CD1c-positive myeloid dendritic cell (primary cell): ENCODE data around the gene BRSK1.

Experiments used
- DNase-seq: peaks from one replicate; pipeline ENCODE4 v3.0.0-alpha.2; 2016; ENCODE audit errors: extremely low spot score

BRSK1 gene

DNA sequence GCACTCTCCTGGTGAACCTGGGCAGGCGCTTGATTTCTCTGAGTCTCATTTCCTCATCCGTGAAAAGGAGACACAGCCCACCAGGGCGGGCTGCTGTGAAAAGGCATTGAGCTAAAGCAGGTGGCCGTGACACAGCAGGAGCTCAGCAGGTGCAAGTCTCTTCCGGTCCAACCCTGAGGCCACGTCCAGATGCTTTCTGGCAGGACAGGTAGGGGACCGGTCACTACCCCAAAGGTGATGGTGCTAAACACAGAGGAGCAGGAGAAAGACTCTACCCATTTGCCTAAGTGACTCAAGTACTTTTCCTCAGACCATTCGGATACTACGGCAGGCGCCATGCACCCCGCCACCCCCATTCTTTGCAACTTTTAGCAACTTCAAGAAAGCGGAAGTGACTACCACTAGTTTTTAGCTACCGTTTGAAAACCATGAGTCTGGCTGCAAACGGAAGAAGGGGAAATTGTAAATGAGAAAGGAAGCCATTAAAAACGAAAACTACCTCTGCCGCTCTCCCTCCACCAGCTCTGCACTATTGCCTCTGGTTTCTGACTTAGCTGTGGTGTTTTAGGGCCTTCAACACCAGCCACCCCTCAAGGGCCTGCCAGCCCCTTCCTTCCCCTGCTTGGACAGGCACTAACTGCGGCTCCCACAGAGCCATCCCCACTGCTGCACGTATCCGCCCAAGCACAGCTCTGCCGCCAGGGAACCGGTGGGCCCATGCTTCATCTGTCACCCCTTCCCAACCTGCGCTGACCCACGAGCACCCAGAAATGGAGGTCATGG is 29.8 kb upstream of the BRSK1 start:
- DNase-seq: peak; percentile 89

DNA sequence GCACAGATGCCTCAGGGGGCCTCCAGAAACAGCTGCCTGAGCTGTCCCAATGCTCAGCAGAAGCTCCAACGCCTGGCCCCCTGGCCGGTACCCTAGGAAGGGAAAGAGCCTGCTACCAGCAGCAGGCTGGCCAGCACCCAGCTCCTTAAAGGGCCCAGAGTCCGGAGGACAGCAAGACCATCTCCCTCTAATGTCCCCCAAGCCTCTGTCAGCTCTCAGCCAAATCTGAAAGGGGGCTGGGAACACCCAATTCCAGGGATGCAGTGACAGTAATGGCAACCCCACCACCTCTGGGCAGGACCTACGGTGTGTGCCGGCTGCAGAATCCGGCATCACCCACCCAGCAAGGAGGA is 29.2 kb upstream of the BRSK1 start:
- DNase-seq: peak; percentile 1

DNA sequence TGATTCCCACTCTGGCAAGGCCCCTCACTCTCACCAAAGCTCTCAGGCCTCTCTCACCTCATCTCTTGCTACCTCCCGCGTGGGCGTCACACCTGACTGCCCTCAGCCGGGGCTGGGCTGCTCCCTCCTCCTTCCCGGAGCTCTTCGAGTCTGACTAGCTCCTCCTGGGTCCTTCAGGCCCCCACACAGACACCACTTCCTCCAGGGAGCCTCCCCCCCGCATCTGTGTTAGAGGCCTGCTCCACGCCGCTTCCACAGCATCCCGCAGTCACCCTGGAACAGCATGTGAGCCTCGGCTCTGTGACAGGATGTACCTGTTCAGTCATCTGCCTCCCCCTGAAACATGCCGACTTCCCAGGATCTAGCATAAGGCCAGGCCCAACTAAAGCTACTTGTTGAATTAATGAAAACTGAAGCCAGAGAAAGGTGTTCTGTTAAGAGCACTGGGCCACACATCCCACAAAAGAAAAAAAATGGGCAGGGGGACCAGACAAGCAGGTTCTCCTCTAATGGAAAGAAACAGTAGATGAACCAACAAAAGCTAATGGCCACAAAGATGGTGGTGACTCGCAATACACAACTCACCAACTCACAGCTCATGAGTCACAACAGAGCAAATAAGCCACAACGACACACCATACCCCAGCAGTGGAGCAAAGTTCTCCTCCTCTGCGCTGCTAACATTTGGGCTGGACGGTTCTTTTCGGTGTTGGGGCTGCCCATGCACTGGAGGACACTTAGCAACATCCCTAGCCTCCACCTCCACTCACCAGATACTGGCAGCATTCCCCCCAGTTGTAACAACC is 28.0 kb upstream of the BRSK1 start:
- peak; percentile 41 for DNase-seq

- DNase-seq: peak; percentile 11
Observed at GRCh38 chr19:55256562-55257460, 27.0 kb upstream of the BRSK1 start.

DNA sequence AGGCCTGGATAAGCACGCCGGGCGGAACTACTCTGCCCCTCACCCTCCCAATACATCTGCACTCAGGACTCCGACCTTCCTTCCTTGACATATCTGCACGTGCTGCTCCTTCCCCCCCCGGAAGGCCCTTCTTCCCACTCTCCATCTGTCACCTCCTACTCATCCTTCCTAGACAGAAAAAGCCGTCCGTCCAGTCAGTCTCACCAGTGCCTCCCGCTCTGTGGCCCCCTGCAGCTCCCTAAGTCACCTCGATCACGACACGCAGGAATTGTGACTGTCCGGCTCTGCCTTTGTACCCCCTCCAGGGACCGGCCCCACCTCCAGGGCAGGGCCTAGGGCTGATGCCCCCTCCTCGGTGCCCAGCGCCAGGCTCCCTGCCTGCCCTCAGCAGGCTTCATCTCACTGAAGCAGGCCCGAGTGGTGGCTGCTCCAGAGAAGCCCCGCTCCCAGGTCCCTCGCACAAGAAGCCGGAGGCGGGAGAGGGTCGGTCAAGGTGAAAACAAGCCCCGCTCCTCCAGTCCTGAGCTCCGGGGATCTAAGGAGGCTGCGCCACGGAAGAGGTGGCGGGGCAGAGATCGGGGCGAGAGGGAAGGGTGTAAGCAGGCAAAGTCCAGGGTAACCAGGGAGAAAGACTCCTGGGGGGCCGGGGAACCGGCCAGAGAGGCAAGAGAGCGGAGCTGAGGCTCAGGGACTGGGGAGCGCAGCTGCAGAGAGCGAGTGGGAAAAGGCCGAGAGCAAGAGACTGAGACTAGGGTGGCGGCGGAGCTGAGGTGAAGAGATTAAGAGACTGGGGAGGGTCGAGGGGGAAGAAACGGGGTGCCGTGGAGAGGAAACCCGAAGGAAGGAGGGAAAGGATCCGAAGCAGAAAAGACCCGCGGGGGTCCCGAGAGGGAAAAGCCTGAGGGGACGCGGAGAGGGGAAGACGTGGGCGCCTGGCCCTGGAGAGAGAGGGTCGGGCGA is 26.1 kb upstream of the BRSK1 start:
- peak; percentile 46 for DNase-seq

DNA sequence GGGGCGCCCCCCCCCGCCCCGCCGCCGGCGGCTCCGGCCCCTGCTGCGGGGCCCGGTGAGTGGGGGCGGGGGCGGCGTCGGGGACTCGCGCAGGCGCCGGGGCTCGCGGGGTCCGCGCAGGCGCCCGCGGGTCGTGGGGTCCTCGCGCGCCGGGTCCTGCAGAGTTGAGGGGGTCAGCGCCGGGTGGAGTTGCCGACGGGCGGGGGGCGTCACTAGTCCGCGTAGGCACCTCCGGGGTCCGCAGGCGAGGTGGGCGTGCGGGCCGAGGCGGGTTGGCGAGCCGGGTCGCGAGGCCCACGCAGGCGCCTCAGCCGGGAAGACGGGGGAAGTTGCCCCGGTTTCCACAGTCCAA is 25.3 kb upstream of the BRSK1 start:
- DNase-seq: peak; percentile 31

DNA sequence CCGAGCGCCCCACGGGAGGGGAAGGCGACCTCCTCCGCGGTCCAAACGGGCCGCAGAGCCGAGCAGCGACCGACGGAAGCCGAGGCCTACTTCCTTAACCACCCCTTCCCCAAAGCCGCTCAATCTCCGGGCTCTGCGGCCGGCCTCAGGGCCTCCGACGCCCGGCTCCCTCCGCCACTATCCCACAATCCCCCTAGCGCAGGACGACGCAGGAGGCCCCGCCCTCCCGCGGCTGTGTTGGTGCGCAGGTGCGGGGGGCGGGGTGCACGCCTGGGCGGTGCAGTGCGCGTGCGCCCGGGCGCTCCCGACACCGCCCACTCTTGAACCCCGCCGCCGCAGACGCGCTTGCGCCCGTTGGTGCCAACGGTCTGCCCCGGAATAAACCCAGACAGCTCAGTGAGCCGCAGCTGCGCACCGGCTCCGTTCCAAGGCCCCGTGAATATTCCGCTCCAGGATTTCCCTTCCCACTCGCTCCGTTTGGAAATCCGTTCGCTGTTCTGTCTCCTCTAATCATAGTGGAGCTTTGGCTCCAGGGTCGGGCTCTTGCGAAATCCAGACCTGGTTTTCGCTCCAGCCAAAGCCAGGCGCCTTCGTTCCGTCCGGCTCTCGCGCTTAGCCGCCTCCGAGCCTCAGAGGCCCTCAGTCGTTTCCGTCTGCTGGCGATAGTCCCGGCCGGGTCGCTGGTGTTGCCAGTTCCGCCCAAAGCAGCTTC is 24.8 kb upstream of the BRSK1 start, which contains the start of gene PPP6R1:
TSS of gene PPP6R1 (minus strand) at position 190 of the 712 bp plus-strand sequence. CDS start 11,914 bp downstream, outside the sequence.
- peak; percentile 97 for DNase-seq

DNA sequence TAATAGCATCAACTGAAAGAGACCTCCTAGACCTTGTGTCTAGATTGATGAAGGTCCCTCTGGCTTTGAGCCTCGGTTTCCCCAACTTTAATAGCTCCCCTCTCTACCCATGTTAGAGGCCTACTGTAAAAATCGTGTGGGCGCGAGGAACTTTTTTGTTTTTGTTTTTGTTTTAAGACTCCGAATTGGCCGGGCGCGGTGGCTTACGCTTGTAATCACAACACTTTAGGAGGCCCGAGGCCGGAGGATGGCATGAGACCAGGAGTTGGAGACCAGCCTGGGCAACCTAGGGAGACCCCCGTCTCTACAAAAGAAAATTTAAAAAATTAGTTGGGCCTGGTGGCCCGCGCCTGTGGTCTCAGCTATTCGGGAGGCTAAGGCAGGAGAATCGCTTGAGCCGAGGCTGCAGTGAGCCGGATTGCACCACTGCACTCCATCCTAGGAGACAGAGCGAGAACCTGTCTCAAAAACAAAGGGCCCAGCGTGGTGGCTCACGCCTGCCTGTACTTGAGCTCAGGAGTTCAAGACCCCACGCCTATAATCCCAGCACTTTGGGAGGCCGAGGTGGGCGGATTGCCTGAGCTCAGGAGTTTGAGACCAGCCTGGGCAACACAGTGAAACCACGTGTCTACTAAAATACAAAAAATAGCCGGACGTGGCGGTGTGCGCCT is 24.1 kb upstream of the BRSK1 start:
- DNase-seq: no peak

DNA sequence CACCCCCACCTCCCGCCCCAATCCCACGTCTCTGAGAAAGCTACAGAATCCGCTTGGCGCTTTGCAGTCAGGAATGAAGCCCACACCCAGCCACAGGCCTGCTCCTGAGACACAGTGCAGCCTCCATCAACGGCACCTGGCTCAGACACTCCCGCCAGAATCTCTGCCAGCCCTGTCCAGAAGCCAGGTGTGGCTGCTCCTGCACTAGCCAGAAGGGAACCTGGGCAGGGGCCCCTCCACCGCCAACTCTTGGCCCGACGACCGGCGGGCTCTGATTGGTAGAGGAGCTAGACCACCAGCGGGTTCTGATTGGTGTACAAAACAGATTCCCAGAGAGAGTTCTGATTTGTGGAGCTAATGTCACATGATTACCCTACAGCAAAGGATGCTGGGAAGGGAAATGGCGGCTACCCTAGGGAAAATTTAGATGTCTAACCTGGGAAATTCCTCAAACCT is 22.1 kb upstream of the BRSK1 start:
- DNase-seq: no peak

- no peak for DNase-seq
Observed at GRCh38 chr19:55262359-55262758, 21.4 kb upstream of the BRSK1 start.

DNA sequence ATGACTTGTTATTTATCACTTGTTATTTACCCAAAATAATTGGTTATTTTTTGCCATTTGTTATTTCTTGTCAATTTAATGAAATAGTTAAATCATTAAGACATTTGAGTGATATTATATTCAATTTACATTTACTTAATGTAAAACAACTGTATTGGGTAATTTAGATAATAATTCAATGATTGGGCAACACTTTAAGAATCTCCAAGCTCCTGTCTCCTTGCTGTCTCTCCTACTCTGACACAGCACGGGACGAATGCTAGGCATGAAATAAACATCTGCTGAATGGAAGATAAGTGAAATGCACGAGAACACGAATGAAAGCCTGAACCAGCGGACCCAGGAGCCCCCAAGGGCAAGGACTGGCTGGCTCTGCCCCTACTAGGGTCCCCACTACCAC is 19.3 kb upstream of the BRSK1 start:
- DNase-seq: no peak

DNA sequence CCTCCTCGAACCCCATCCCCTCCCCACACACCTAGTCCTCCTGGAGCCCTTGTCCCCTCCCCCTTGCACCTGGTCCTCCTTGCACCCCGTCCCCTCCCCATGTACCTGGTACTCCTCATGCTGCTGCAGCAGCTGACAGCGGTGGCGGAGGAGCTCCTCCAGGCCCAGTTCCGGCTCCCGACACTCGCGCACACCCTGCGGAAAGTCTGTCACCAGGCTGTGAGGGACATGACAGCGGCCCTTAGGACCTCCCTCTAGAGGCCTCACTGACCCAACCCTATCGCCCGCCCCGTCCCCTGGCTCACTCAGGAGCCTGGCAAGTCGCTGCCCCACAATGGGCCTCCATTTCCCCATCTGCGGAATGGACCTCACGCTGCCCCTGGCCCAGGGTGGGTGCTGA is 18.6 kb upstream of the BRSK1 start:
- no peak for DNase-seq

DNA sequence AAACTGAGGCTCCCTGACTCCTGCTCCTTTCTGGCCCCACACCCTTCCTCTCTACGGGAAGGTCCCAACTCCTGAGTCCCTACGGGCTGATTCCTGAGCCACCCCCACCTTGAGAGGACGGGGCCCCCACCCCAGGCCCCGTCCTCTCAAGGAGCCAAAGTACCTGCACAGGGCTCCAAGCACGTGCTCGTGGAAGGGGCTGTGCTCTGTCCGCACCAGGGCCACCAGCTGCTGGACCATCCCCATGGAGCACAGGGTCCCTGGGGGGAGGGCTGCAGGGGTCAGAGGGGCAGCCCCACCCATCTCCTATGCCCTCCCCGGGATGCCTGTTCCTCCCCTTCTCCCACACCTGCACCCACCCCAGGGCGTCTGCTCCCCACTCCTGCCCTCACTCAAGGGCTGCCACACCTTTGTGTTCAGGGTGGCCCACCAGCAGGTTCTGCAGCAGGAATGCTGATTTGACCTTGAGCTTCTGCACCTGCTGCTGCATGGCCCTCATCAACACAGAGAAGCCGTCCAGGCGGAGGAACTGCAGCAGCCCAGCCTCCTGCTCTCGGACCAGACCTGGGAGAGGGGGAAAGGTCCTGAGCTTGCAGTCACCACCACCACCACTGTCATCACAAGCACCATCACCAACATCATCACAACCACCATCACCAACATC is 17.9 kb upstream of the BRSK1 start:
- DNase-seq: no peak

GRCh38 chr19:55266404-55266803 is 17.4 kb upstream of the BRSK1 start:
- DNase-seq: no peak

- DNase-seq: no peak
Observed at GRCh38 chr19:55266840-55267239, 17.0 kb upstream of the BRSK1 start.

- DNase-seq: no peak
Observed at GRCh38 chr19:55269299-55269698, 14.5 kb upstream of the BRSK1 start.

GRCh38 chr19:55270172-55270942 is 13.4 kb upstream of the BRSK1 start:
- DNase-seq: no peak

- no peak for DNase-seq
Observed at GRCh38 chr19:55272142-55272541, 11.7 kb upstream of the BRSK1 start.
